Lower leg skin (tissue), 4 donors: Measurements from ENCODE around the gene ADGRV1. TPM values are rescaled to one million over a fixed set of nuclear protein-coding genes. Genes with fewer than 3 reads are reported as not detected.

Experiments
- DNase-seq, 2 donors: peaks; one replicate each; pipeline ENCODE4 v3.0.0-alpha.2; 2019; ENCODE audit warnings: low spot score in 2 of 2
- H3K4me3 ChIP-seq: fragments of 200-600 bp; sonication (generic); 2 replicates; pipeline ENCODE4 v1.5.1; 2017; ENCODE audit warnings: mild to moderate bottlenecking, low read depth; ENCODE audit not compliant: poor library complexity, severe bottlenecking
- CTCF ChIP-seq, 3 donors: fragments of 450-650 bp; IDR thresholded peaks; one replicate each; pipeline ENCODE4 v1.5.1; 2016; ENCODE audit warnings: antibody characterized with exemption in 3 of 3, mild to moderate bottlenecking in 3 of 3, moderate library complexity in 2 of 3
- POLR2A ChIP-seq, 2 donors: fragments of 450-650 bp; IDR thresholded peaks; one replicate each; pipeline ENCODE4 v1.6.1; 2016 to 2017; ENCODE audit warnings: antibody characterized with exemption in 2 of 2, mild to moderate bottlenecking in 1 of 2, moderate library complexity in 1 of 2
- WGBS, 2 donors: methylation state at CpG; one replicate each; pipeline ENCODE4 v1.1.5; 2018; 5-methylcytosine and 5-hydroxymethylcytosine counted together
- intact Hi-C: fragments of 100-400 bp; cut with DNase I; formaldehyde crosslinking; loops from one replicate; pipeline ENCODE4 v1.15.0; 2023; ENCODE audit warnings: low total_unique reads
- total RNA-seq, 4 donors: library from RNA; depleted of rRNA; stranded (reverse); fragments of >200 nt; gene quantifications; one replicate each; pipeline ENCODE4 v1.1.0, GENCODE V29; 2016

ADGRV1 gene
- total RNA-seq, 4 donors from 2014 or later = 1.2 to 4.0 (median 2.7) TPM

GRCh38 chr5:91127456-91128081, 569.0 kb downstream of the ADGRV1 start:
- TF ChIP-seq CTCF (IDR thresholded peaks at IDR 0.05) (no peak), POLR2A (IDR thresholded peaks at IDR 0.05) (no peak)
- WGBS, 2 donors = 41 to 53% methylated on average over 1 of the region's 1 CpG
- no peak overlapping the region for H3K4me3 ChIP-seq
- no peak for DNase-seq
- intact Hi-C loops = no loop called here

- WGBS, 2 donors = 75 to 84% methylated on average over 1 of the region's 1 CpG
- no peak for DNase-seq
- intact Hi-C loops = no loop called here
- H3K4me3 ChIP-seq = no peak overlapping the region
- TF ChIP-seq POLR2A (IDR thresholded peaks at IDR 0.05) (no peak), CTCF (IDR thresholded peaks at IDR 0.05) (no peak)
These were observed 570.0 kb downstream of the ADGRV1 start for GRCh38 chr5:91128604-91129003.

- DNase-seq = no peak
- H3K4me3 ChIP-seq = no peak overlapping the region
- 98 to 100% methylated on average over 1 of the region's 1 CpG for WGBS, 2 donors
- intact Hi-C loops = no loop called here
- TF ChIP-seq CTCF (IDR thresholded peaks at IDR 0.05) = no peak
These were observed 571.2 kb downstream of the ADGRV1 start for GRCh38 chr5:91129748-91130147.

- TF ChIP-seq CTCF (IDR thresholded peaks at IDR 0.05) = no peak
- TF ChIP-seq POLR2A (IDR thresholded peaks at IDR 0.05) = no peak
- no peak overlapping the region for H3K4me3 ChIP-seq
- intact Hi-C loops = no loop called here
- 96 to 97% methylated on average over 3 of the region's 3 CpGs for WGBS, 2 donors
- no peak for DNase-seq
These were observed 572.2 kb downstream of the ADGRV1 start for GRCh38 chr5:91130759-91131158.

GRCh38 chr5:91132550-91132949, 574.0 kb downstream of the ADGRV1 start:
- WGBS, 2 donors = 49 to 64% methylated on average over 2 of the region's 2 CpGs
- H3K4me3 ChIP-seq = no peak overlapping the region
- intact Hi-C loops = no loop called here
- TF ChIP-seq POLR2A (IDR thresholded peaks at IDR 0.05) = no peak
- no peak for DNase-seq

GRCh38 chr5:91133183-91133582, 574.6 kb downstream of the ADGRV1 start:
- no peak for DNase-seq
- intact Hi-C loops = no loop called here
- TF ChIP-seq CTCF (IDR thresholded peaks at IDR 0.05) (no peak), POLR2A (IDR thresholded peaks at IDR 0.05) (no peak)

More at GRCh38 chr5:91133183-91133582, 574.6 kb downstream of the ADGRV1 start:
- no peak overlapping the region for H3K4me3 ChIP-seq
